ENCODE measurements around the gene DNAJC7.

DNA sequence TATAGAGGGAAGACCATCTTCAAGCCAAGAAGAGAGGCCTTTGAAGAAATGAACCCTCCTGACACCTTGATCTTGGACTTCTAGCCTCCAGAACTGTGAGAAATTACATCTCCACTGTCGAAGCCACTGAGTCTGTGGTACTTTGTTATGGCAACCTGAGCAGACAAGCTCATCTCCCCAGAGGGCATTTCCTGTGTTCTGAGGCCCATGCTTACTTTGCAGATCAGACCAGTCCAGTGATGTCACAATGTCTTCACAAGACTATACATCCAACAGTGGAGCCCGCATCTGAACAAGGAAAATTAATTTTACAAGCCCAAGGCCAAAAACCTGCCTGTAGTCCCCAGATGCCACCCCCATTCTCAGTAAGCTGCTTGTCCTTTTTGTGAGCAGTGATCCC, 48.0 kb upstream of the DNAJC7 start:
- TF ChIP-seq POLR2A (IDR thresholded peaks at IDR 0.05; ENCODE audit: low read depth) (no peak), POLR2AphosphoS5 (IDR thresholded peaks at IDR 0.05) (no peak), EP300 (IDR thresholded peaks at IDR 0.05) (no peak)
- TF ChIP-seq, protein P1, sequence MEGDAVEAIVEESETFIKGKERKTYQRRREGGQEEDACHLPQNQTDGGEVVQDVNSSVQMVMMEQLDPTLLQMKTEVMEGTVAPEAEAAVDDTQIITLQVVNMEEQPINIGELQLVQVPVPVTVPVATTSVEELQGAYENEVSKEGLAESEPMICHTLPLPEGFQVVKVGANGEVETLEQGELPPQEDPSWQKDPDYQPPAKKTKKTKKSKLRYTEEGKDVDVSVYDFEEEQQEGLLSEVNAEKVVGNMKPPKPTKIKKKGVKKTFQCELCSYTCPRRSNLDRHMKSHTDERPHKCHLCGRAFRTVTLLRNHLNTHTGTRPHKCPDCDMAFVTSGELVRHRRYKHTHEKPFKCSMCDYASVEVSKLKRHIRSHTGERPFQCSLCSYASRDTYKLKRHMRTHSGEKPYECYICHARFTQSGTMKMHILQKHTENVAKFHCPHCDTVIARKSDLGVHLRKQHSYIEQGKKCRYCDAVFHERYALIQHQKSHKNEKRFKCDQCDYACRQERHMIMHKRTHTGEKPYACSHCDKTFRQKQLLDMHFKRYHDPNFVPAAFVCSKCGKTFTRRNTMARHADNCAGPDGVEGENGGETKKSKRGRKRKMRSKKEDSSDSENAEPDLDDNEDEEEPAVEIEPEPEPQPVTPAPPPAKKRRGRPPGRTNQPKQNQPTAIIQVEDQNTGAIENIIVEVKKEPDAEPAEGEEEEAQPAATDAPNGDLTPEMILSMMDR (IDR thresholded peaks at IDR 0.05): no peak

Measured in esophagus muscularis mucosa (tissue), 4 donors.